WTC11 (cell line): ENCODE data around the gene SRSF12. TPM values are rescaled to one million over a fixed set of nuclear protein-coding genes. Genes with fewer than 3 reads are reported as not detected.

ENCODE experiments used
- ATAC-seq: fragments of 200-7000 bp; cut with Tn5 transposase; 2 replicates; pipeline ENCODE4 v1.10.0; 2021; ENCODE audit warnings: mild to moderate bottlenecking, moderate library complexity
- CTCF ChIA-PET: fragments of 300-600 bp; sonication (Branson Sonifier 250); formaldehyde crosslinking; loops from one replicate; lab custom pipeline; 2021; ENCODE audit warnings: antibody characterized with exemption; lab: Charles Lee
- POLR2A ChIA-PET: fragments of 350-600 bp; sonication (Branson Sonifier 250); formaldehyde crosslinking; loops from one replicate; lab custom pipeline; 2021; ENCODE audit warnings: antibody characterized with exemption; lab: Charles Lee
- DNase-seq: peaks from one replicate; pipeline ENCODE4 v3.0.0; 2021; ENCODE audit warnings: low spot score
- H3K27ac Mint-ChIP-seq: 2 replicates; pipeline ENCODE4 v1.8.0; 2021; ENCODE audit warnings: mixed read lengths
- H3K27me3 Mint-ChIP-seq: 2 replicates; pipeline ENCODE4 v1.8.0; 2021; ENCODE audit warnings: low read depth, mild to moderate bottlenecking, moderate library complexity, mixed read lengths
- H3K36me3 Mint-ChIP-seq: 2 replicates; pipeline ENCODE4 v1.8.0; 2021; ENCODE audit warnings: mixed read lengths
- H3K4me1 Mint-ChIP-seq: 2 replicates; pipeline ENCODE4 v1.8.0; 2022; ENCODE audit warnings: mixed read lengths
- H3K4me3 Mint-ChIP-seq: 2 replicates; pipeline ENCODE4 v1.8.0; 2021; ENCODE audit warnings: mild to moderate bottlenecking, moderate library complexity, mixed read lengths
- H3K9me3 Mint-ChIP-seq: 2 replicates; pipeline ENCODE4 v1.8.0; 2021; ENCODE audit warnings: mixed read lengths
- ETV6 ChIP-seq: sonication (generic); formaldehyde crosslinking; IDR thresholded peaks from 2 replicates; pipeline ENCODE4 v1.8.1; 2022; ENCODE audit warnings: mild to moderate bottlenecking, missing genetic modification reagents
- FOXK1 ChIP-seq: sonication (generic); formaldehyde crosslinking; IDR thresholded peaks from 2 replicates; pipeline ENCODE4 v1.8.0; 2022; ENCODE audit warnings: mild to moderate bottlenecking, moderate library complexity, missing genetic modification reagents
- FOXP1 ChIP-seq: sonication (generic); formaldehyde crosslinking; IDR thresholded peaks from 2 replicates; pipeline ENCODE4 v1.8.0; 2022; ENCODE audit warnings: missing genetic modification reagents, mild to moderate bottlenecking, moderate library complexity, borderline replicate concordance
- GABPB1 ChIP-seq: sonication (generic); formaldehyde crosslinking; IDR thresholded peaks from 2 replicates; pipeline ENCODE4 v1.8.1; 2023; ENCODE audit warnings: mild to moderate bottlenecking, missing genetic modification reagents
- NR2C2 ChIP-seq: sonication (generic); formaldehyde crosslinking; IDR thresholded peaks from 2 replicates; pipeline ENCODE4 v1.8.0; 2022; ENCODE audit warnings: mild to moderate bottlenecking, missing genetic modification reagents
- SP1 ChIP-seq: sonication (generic); formaldehyde crosslinking; conservative IDR thresholded peaks from 2 replicates; pipeline ENCODE4 v1.8.1; 2022; ENCODE audit warnings: missing genetic modification reagents
- TEAD1 ChIP-seq: sonication (generic); formaldehyde crosslinking; IDR thresholded peaks from 2 replicates; pipeline ENCODE4 v1.8.0; 2022; ENCODE audit warnings: mild to moderate bottlenecking, missing genetic modification reagents
- TEAD4 ChIP-seq: sonication (generic); formaldehyde crosslinking; IDR thresholded peaks from 2 replicates; pipeline ENCODE4 v1.8.0; 2022; ENCODE audit warnings: mild to moderate bottlenecking, missing genetic modification reagents
- ZNF121 ChIP-seq: sonication (generic); formaldehyde crosslinking; IDR thresholded peaks from 2 replicates; pipeline ENCODE4 v1.8.0; 2023; ENCODE audit warnings: missing genetic modification reagents
- ZNF232 ChIP-seq: sonication (generic); formaldehyde crosslinking; IDR thresholded peaks from 2 replicates; pipeline ENCODE4 v1.8.0; 2022; ENCODE audit warnings: mild to moderate bottlenecking, missing genetic modification reagents
- total RNA-seq: library from RNA; stranded (reverse); gene quantifications from 3 replicates; pipeline ENCODE4 v1.2.3, GENCODE V29; 2021
- TF ChIP-seq, protein P1 (sequence below): sonication (generic); formaldehyde crosslinking; IDR thresholded peaks from 2 replicates; pipeline ENCODE4 v1.8.0; 2023; ENCODE audit warnings: missing genetic modification reagents, mild to moderate bottlenecking, borderline replicate concordance
- TF ChIP-seq, protein P2 (sequence below): sonication (generic); formaldehyde crosslinking; IDR thresholded peaks from 2 replicates; pipeline ENCODE4 v1.8.0; 2023; ENCODE audit warnings: mild to moderate bottlenecking, missing genetic modification reagents
- TF ChIP-seq, protein P3 (sequence below): sonication (generic); formaldehyde crosslinking; IDR thresholded peaks from 2 replicates; pipeline ENCODE4 v1.8.0; 2022; ENCODE audit warnings: mild to moderate bottlenecking, missing genetic modification reagents
- TF ChIP-seq, protein P4 (sequence below): sonication (generic); formaldehyde crosslinking; IDR thresholded peaks from 2 replicates; pipeline ENCODE4 v1.8.0; 2022; ENCODE audit warnings: mild to moderate bottlenecking, missing genetic modification reagents

The SRSF12 gene
- total RNA-seq, 1 experiment from 2014 or later, result 3.8 TPM

DNA sequence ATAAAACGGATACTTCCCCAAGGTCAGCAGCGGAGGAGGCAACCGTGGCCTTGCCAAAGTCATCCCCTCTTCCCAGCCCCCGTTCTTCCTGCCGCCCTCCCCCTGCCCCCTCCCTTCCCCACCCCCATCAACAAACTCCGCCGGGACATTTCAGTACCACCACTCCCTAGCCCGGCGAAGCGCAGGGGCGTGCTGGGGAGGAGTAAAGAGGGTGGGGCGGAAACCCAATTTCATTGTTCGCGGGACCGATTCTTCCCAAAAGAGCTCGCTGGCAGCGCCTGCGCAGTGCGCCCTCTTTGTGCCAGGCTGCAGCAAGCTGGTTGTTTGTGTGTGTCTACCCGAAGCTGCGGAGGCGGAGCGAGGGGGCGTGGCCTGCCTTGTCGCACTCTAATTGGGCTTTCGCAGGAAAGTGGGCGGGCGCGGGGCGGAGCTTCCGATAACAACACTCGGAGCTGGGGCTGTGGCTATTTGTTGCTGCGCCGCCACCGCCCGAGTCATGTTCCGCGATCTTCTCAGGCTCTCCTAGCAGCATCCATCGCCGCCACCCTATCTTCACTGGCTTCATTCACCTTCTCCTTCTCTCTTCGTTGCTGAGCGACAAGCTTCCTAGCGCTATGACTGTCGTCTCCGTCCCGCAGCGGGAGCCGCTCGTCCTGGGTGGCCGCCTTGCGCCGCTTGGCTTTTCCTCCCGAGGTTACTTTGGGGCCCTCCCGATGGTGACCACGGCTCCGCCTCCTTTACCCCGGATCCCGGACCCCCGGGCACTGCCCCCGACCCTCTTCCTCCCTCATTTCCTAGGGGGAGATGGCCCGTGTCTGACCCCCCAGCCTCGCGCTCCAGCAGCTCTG, 37.4 kb downstream of the SRSF12 start, which contains the start of gene PNRC1:
Gene PNRC1, plus strand, starts transcription at position 471 of the 848 bp plus-strand sequence. Its CDS starts 144 bp downstream, at position 615.
- Mint-ChIP-seq H3K9me3 (no peaks in the 10 kb centered on the region), H3K4me3 (peak within 1 kb of the TSS; percentile 93), H3K27ac (peak within 1 kb of the TSS; percentile 99), H3K36me3 (peaks cover 11% of the 10 kb centered on the region), H3K27me3 (peaks cover 7% of the 10 kb centered on the region), H3K4me1 (peaks cover 44% of the 10 kb centered on the region)
- peak; percentile 100 for DNase-seq
- ChIA-PET POLR2A (interaction anchor here (0.6 to 2.1 kb wide), 16 partner anchors 11 to 1565 kb away, joined by 3 to 23 read pairs (median 4); partner anchors contain the start of genes PM20D2, RNGTT and SRSF12), CTCF (interaction anchor here (0.5 to 2.2 kb wide), 20 partner anchors 10 to 1124 kb away, joined by 3 to 31 read pairs (median 4); no protein-coding TSS in a partner anchor)
- TF ChIP-seq NR2C2 (CRISPR knock-in tag) (no peak), TEAD1 (CRISPR knock-in tag) (peak; percentile 61; the same call in 1 of the 2 replicates), GABPB1 (peak; percentile 61; the same call in 1 of the 2 replicates), TEAD4 (CRISPR knock-in tag) (no peak), ETV6 (CRISPR knock-in tag) (peak; percentile 83; the same call in 1 of the 2 replicates), SP1 (CRISPR knock-in tag) (peak; percentile 93), FOXK1 (peak; percentile 86), ZNF121 (CRISPR knock-in tag) (peak; percentile 90), FOXP1 (CRISPR knock-in tag) (peak; percentile 2; the same call in 1 of the 2 replicates), ZNF232 (CRISPR knock-in tag) (no peak)
- TF ChIP-seq, protein P1, sequence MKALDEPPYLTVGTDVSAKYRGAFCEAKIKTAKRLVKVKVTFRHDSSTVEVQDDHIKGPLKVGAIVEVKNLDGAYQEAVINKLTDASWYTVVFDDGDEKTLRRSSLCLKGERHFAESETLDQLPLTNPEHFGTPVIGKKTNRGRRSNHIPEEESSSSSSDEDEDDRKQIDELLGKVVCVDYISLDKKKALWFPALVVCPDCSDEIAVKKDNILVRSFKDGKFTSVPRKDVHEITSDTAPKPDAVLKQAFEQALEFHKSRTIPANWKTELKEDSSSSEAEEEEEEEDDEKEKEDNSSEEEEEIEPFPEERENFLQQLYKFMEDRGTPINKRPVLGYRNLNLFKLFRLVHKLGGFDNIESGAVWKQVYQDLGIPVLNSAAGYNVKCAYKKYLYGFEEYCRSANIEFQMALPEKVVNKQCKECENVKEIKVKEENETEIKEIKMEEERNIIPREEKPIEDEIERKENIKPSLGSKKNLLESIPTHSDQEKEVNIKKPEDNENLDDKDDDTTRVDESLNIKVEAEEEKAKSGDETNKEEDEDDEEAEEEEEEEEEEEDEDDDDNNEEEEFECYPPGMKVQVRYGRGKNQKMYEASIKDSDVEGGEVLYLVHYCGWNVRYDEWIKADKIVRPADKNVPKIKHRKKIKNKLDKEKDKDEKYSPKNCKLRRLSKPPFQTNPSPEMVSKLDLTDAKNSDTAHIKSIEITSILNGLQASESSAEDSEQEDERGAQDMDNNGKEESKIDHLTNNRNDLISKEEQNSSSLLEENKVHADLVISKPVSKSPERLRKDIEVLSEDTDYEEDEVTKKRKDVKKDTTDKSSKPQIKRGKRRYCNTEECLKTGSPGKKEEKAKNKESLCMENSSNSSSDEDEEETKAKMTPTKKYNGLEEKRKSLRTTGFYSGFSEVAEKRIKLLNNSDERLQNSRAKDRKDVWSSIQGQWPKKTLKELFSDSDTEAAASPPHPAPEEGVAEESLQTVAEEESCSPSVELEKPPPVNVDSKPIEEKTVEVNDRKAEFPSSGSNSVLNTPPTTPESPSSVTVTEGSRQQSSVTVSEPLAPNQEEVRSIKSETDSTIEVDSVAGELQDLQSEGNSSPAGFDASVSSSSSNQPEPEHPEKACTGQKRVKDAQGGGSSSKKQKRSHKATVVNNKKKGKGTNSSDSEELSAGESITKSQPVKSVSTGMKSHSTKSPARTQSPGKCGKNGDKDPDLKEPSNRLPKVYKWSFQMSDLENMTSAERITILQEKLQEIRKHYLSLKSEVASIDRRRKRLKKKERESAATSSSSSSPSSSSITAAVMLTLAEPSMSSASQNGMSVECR (CRISPR knock-in tag), result 0 out of 2 replicates have a peak, but pooled peaks have one; percentile 35
- TF ChIP-seq, protein P2, sequence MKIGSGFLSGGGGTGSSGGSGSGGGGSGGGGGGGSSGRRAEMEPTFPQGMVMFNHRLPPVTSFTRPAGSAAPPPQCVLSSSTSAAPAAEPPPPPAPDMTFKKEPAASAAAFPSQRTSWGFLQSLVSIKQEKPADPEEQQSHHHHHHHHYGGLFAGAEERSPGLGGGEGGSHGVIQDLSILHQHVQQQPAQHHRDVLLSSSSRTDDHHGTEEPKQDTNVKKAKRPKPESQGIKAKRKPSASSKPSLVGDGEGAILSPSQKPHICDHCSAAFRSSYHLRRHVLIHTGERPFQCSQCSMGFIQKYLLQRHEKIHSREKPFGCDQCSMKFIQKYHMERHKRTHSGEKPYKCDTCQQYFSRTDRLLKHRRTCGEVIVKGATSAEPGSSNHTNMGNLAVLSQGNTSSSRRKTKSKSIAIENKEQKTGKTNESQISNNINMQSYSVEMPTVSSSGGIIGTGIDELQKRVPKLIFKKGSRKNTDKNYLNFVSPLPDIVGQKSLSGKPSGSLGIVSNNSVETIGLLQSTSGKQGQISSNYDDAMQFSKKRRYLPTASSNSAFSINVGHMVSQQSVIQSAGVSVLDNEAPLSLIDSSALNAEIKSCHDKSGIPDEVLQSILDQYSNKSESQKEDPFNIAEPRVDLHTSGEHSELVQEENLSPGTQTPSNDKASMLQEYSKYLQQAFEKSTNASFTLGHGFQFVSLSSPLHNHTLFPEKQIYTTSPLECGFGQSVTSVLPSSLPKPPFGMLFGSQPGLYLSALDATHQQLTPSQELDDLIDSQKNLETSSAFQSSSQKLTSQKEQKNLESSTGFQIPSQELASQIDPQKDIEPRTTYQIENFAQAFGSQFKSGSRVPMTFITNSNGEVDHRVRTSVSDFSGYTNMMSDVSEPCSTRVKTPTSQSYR, result 0 out of 2 replicates have a peak, but pooled peaks have one; percentile 37
- ATAC-seq, result peak; percentile 85

DNA sequence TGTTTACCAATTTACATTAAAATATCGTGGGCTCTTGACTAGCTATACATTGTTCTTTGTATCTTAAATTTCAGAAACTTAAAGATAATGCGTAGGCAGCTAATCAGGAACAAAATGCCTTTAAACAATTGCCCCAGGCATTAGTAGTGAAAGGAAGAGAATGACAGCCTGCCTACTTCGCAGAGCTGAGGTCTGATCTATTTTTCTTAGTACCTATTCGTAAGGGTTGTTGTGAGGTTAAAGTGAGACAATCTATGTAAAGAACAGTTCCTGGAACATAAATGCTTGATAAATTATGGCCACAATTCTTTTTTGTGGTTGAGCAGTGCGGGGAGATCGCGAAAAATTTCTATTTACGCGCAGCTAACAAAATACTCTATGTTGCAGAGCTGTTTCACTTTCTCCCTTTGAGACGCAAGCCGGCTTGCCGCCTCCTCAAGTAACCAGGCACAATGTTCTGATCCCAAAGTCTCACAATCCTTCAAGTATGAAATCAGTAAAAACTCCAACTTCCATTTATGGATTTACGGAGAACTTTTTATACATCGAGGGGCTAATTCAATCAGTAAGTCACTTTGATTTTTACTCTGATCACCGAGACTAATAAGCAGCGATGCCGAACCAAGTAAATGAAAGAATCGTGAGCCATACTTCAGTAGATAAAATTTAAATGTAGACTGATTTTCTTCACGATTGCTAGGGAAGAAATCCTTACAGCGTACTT, 38.2 kb downstream of the SRSF12 start:
- H3K9me3 Mint-ChIP-seq, result no peaks in the 10 kb centered on the region
- peaks cover 7% of the 10 kb centered on the region for H3K27me3 Mint-ChIP-seq
- H3K4me3 Mint-ChIP-seq, result peak overlapping the region; percentile 93
- peak overlapping the region; percentile 98 for H3K27ac Mint-ChIP-seq
- ChIA-PET POLR2A (interaction anchor here (0.6 to 2.1 kb wide), 15 partner anchors 10 to 1564 kb away, joined by 3 to 23 read pairs (median 5); partner anchors contain the start of genes PM20D2, RNGTT and SRSF12), CTCF (interaction anchor here (0.6 to 2.2 kb wide), 12 partner anchors 9 to 976 kb away, joined by 3 to 31 read pairs (median 4); no protein-coding TSS in a partner anchor)
- no peak for ATAC-seq
- TF ChIP-seq, protein P3, sequence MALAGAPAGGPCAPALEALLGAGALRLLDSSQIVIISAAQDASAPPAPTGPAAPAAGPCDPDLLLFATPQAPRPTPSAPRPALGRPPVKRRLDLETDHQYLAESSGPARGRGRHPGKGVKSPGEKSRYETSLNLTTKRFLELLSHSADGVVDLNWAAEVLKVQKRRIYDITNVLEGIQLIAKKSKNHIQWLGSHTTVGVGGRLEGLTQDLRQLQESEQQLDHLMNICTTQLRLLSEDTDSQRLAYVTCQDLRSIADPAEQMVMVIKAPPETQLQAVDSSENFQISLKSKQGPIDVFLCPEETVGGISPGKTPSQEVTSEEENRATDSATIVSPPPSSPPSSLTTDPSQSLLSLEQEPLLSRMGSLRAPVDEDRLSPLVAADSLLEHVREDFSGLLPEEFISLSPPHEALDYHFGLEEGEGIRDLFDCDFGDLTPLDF (CRISPR knock-in tag), result no peak
- TF ChIP-seq, protein P4, sequence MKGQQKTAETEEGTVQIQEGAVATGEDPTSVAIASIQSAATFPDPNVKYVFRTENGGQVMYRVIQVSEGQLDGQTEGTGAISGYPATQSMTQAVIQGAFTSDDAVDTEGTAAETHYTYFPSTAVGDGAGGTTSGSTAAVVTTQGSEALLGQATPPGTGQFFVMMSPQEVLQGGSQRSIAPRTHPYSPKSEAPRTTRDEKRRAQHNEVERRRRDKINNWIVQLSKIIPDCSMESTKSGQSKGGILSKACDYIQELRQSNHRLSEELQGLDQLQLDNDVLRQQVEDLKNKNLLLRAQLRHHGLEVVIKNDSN (CRISPR knock-in tag), result no peak
- peaks cover 8% of the 10 kb centered on the region for H3K36me3 Mint-ChIP-seq
- peaks cover 36% of the 10 kb centered on the region for H3K4me1 Mint-ChIP-seq
- no peak for DNase-seq
